HG02642 (cell line): ENCODE data around the gene STXBP6.

Experiments used
- ATAC-seq: cut with Tn5 transposase; IDR thresholded peaks from one replicate; pipeline ENCODE4 v1.9.1; 2021; ENCODE audit warnings: mild to moderate bottlenecking; ENCODE audit not compliant: unreplicated experiment, poor library complexity

The STXBP6 gene

GRCh38 chr14:24895622-24896021, 154.3 kb downstream of the STXBP6 start:
- no peak for ATAC-seq

- ATAC-seq = no peak
These were observed 154.7 kb downstream of the STXBP6 start for GRCh38 chr14:24895243-24895583.

- ATAC-seq = no peak
These were observed 155.2 kb downstream of the STXBP6 start for GRCh38 chr14:24894583-24895242.

GRCh38 chr14:24892497-24893051, 157.4 kb downstream of the STXBP6 start:
- ATAC-seq = no peak

- no peak for ATAC-seq
These were observed 157.9 kb downstream of the STXBP6 start for GRCh38 chr14:24891987-24892496.

- ATAC-seq = no peak
These were observed 159.2 kb downstream of the STXBP6 start for GRCh38 chr14:24890716-24891115.

GRCh38 chr14:24889843-24890242, 160.1 kb downstream of the STXBP6 start:
- no peak for ATAC-seq

- no peak for ATAC-seq
These were observed 161.4 kb downstream of the STXBP6 start for GRCh38 chr14:24888532-24888931.

- no peak for ATAC-seq
These were observed 162.2 kb downstream of the STXBP6 start for GRCh38 chr14:24887623-24888304.

GRCh38 chr14:24885410-24885913, 164.5 kb downstream of the STXBP6 start:
- ATAC-seq = no peak

GRCh38 chr14:24883576-24883975, 166.4 kb downstream of the STXBP6 start:
- no peak for ATAC-seq

GRCh38 chr14:24881116-24881893, 168.6 kb downstream of the STXBP6 start:
- ATAC-seq = no peak

GRCh38 chr14:24880689-24881088, 169.3 kb downstream of the STXBP6 start:
- no peak for ATAC-seq

GRCh38 chr14:24879661-24880386, 170.1 kb downstream of the STXBP6 start:
- ATAC-seq = no peak

GRCh38 chr14:24876996-24877395, 173.0 kb downstream of the STXBP6 start:
- no peak for ATAC-seq

- ATAC-seq = no peak
These were observed 173.7 kb downstream of the STXBP6 start for GRCh38 chr14:24875991-24876878.

GRCh38 chr14:24875203-24875838, 174.6 kb downstream of the STXBP6 start:
- ATAC-seq = no peak

- ATAC-seq = no peak
These were observed 175.3 kb downstream of the STXBP6 start for GRCh38 chr14:24874514-24875202.
